H9 (cell line): ENCODE results near the gene ISG20. TPM values are rescaled to one million over a fixed set of nuclear protein-coding genes. Genes with fewer than 3 reads are reported as not detected.

Experiments
- DNase-seq: peaks from one replicate; pipeline ENCODE4 v3.0.0-alpha.2; 2017
- H2AFZ ChIP-seq: one replicate; pipeline ENCODE4 v1.6.1; 2013; ENCODE audit warnings: mild to moderate bottlenecking, low read length, control low read depth, moderate library complexity
- H2AK5ac ChIP-seq: 2 replicates; pipeline ENCODE4 v1.6.1; 2013; ENCODE audit warnings: low read length, control low read depth, mixed read lengths; ENCODE audit not compliant: insufficient read length
- H2BK120ac ChIP-seq: one replicate; pipeline ENCODE4 v1.6.1; 2013; ENCODE audit warnings: low read depth, mild to moderate bottlenecking, low read length, control low read depth, inconsistent platforms; ENCODE audit not compliant: poor library complexity, severe bottlenecking
- H2BK12ac ChIP-seq: 2 replicates; pipeline ENCODE4 v1.6.1; 2013; ENCODE audit warnings: low read length, control low read depth, mixed read lengths, low read depth; ENCODE audit not compliant: insufficient read length
- H2BK15ac ChIP-seq: 2 replicates; pipeline ENCODE4 v1.6.1; 2013; ENCODE audit warnings: low read depth, low read length, control low read depth
- H2BK20ac ChIP-seq: one replicate; pipeline ENCODE4 v1.6.1; 2013; ENCODE audit warnings: low read depth, mild to moderate bottlenecking, low read length, control low read depth, inconsistent platforms; ENCODE audit not compliant: poor library complexity, severe bottlenecking
- H2BK5ac ChIP-seq: 2 replicates; pipeline ENCODE4 v1.6.1; 2013; ENCODE audit warnings: low read length, control low read depth, mixed read lengths; ENCODE audit not compliant: insufficient read length
- H3K14ac ChIP-seq: 2 replicates; pipeline ENCODE4 v1.6.1; 2013; ENCODE audit warnings: low read length, control low read depth; ENCODE audit not compliant: insufficient read depth
- H3K18ac ChIP-seq: 2 replicates; pipeline ENCODE4 v1.6.1; 2013; ENCODE audit warnings: low read depth, mild to moderate bottlenecking, mixed read lengths, low read length, control low read depth; ENCODE audit not compliant: insufficient read length
- H3K23ac ChIP-seq: 2 replicates; pipeline ENCODE4 v1.6.1; 2013; ENCODE audit warnings: low read length, control low read depth, mixed read lengths, low read depth; ENCODE audit not compliant: insufficient read length
- H3K23me2 ChIP-seq: 2 replicates; pipeline ENCODE4 v1.6.1; 2013; ENCODE audit warnings: low read depth, mild to moderate bottlenecking, mixed read lengths, low read length, control low read depth; ENCODE audit not compliant: insufficient read length, poor library complexity, severe bottlenecking
- H3K27ac ChIP-seq: 2 replicates; pipeline ENCODE4 v1.5.1; 2013; ENCODE audit warnings: low read length, control low read depth, mixed read lengths, low read depth; ENCODE audit not compliant: insufficient read length
- H3K27me3 ChIP-seq: 2 replicates; pipeline ENCODE4 v1.6.1; 2013; ENCODE audit warnings: low read length, control low read depth, inconsistent platforms; ENCODE audit not compliant: insufficient read depth
- H3K4ac ChIP-seq: 2 replicates; pipeline ENCODE4 v1.6.1; 2013; ENCODE audit warnings: low read depth, mild to moderate bottlenecking, control low read depth, inconsistent platforms, low read length, moderate library complexity
- H3K4me1 ChIP-seq: 2 replicates; pipeline ENCODE4 v1.6.1; 2013; ENCODE audit warnings: low read length, control low read depth, inconsistent platforms; ENCODE audit not compliant: insufficient read depth
- H3K4me2 ChIP-seq: 2 replicates; pipeline ENCODE4 v1.6.1; 2013; ENCODE audit warnings: low read length, control low read depth, mixed read lengths; ENCODE audit not compliant: insufficient read length, insufficient read depth
- H3K56ac ChIP-seq: 2 replicates; pipeline ENCODE4 v1.6.1; 2013; ENCODE audit warnings: low read depth, mild to moderate bottlenecking, mixed read lengths, low read length, control low read depth; ENCODE audit not compliant: insufficient read length
- H3K79me1 ChIP-seq: 2 replicates; pipeline ENCODE4 v1.6.1; 2013; ENCODE audit warnings: low read depth, mild to moderate bottlenecking, moderate library complexity, low read length, control low read depth, inconsistent platforms; ENCODE audit not compliant: insufficient read depth, poor library complexity, severe bottlenecking
- H3K79me2 ChIP-seq: 2 replicates; pipeline ENCODE4 v1.6.1; 2013; ENCODE audit warnings: low read length, control low read depth, inconsistent platforms; ENCODE audit not compliant: insufficient read depth
- H3K9ac ChIP-seq: 2 replicates; pipeline ENCODE4 v1.6.1; 2013; ENCODE audit warnings: low read length, control low read depth, mixed read lengths; ENCODE audit not compliant: insufficient read length; ENCODE audit errors: extremely low read depth
- H3K9me3 ChIP-seq: one replicate; pipeline ENCODE4 v1.6.1; 2013; ENCODE audit warnings: low read depth, low read length, inconsistent platforms; ENCODE audit not compliant: control insufficient read depth
- H3T11ph ChIP-seq: one replicate; pipeline ENCODE4 v1.6.1; 2013; ENCODE audit warnings: mild to moderate bottlenecking, low read length, control low read depth, inconsistent platforms
- H4K20me1 ChIP-seq: one replicate; pipeline ENCODE4 v1.6.1; 2013; ENCODE audit not compliant: control insufficient read depth, insufficient read length, insufficient read depth
- H4K5ac ChIP-seq: 2 replicates; pipeline ENCODE4 v1.6.1; 2013; ENCODE audit warnings: low read depth, mild to moderate bottlenecking, mixed read lengths, low read length, control low read depth; ENCODE audit not compliant: insufficient read length
- H4K8ac ChIP-seq: replicated peaks from 2 replicates; pipeline ENCODE4 v1.6.1; 2013; ENCODE audit warnings: low read length, control low read depth, mixed read lengths, low read depth; ENCODE audit not compliant: insufficient read length
- H4K91ac ChIP-seq: 2 replicates; pipeline ENCODE4 v1.6.1; 2013; ENCODE audit warnings: low read depth, mild to moderate bottlenecking, moderate library complexity, mixed read lengths, low read length, control low read depth; ENCODE audit not compliant: insufficient read length
- H3K27ac Mint-ChIP-seq, 3 experiments: 2 replicates in 2 of 3; 3 replicates in 1 of 3; pipeline ENCODE4 v1.8.0; 2020 to 2021; ENCODE audit warnings: mixed read lengths in 3 of 3, mild to moderate bottlenecking in 1 of 3, moderate library complexity in 1 of 3
- H3K27me3 Mint-ChIP-seq: 2 replicates; pipeline ENCODE4 v1.8.0; 2021; ENCODE audit warnings: low read depth, mild to moderate bottlenecking, moderate library complexity, mixed read lengths
- H3K36me3 Mint-ChIP-seq, 3 experiments: 2 replicates in 2 of 3; 3 replicates in 1 of 3; pipeline ENCODE4 v1.8.0; 2020 to 2021; ENCODE audit warnings: low read depth in 3 of 3, mixed read lengths in 3 of 3; ENCODE audit not compliant: insufficient read depth in 1 of 3
- H3K4me1 Mint-ChIP-seq, 2 experiments: 2 replicates each; pipeline ENCODE4 v1.8.0; 2020; ENCODE audit warnings: mixed read lengths in 2 of 2
- H3K4me3 Mint-ChIP-seq, 2 experiments: 2 replicates in 1 of 2; 3 replicates in 1 of 2; pipeline ENCODE4 v1.8.0; 2020 to 2021; ENCODE audit warnings: mild to moderate bottlenecking in 2 of 2, mixed read lengths in 2 of 2, moderate library complexity in 1 of 2
- H3K9me3 Mint-ChIP-seq, 2 experiments: 2 replicates in 1 of 2; 3 replicates in 1 of 2; pipeline ENCODE4 v1.8.0; 2020; ENCODE audit warnings: mild to moderate bottlenecking in 2 of 2, mixed read lengths in 2 of 2, moderate library complexity in 1 of 2
- CTCF ChIP-seq: fragments of 200-600 bp; sonication (generic); conservative IDR thresholded peaks from 3 replicates; pipeline ENCODE4 v1.8.0; 2021; ENCODE audit warnings: antibody characterized with exemption, mild to moderate bottlenecking
- WGBS: extraction: QIAGEN DNeasy Blood & Tissue Kit; methylation state at CpG from one replicate; pipeline ENCODE4 v1.1.7; 2013; ENCODE audit warnings: missing lambda C conversion rate, low lambda C conversion rate, mixed read lengths; ENCODE audit not compliant: insufficient read length; ENCODE audit errors: extremely low coverage; 5-methylcytosine and 5-hydroxymethylcytosine counted together
- total RNA-seq: library from RNA; stranded (reverse); gene quantifications from 2 replicates; pipeline ENCODE4 v1.2.1, GENCODE V29; 2021

The ISG20 gene
- total RNA-seq, 1 experiment from 2014 or later, result 7.4 TPM

GRCh38 chr15:88635318-88635717, 3.5 kb upstream of the ISG20 start:
- Histone ChIP-seq H3K27ac (no peak overlapping the region), H2BK120ac (no peak overlapping the region), H2BK20ac (no peak overlapping the region), H3K23ac (no peak overlapping the region), H3T11ph (no peak overlapping the region), H3K56ac (no peak overlapping the region), H3K79me1 (no peaks in the 10 kb centered on the region), H3K18ac (no peak overlapping the region), H4K5ac (no peak overlapping the region), H3K4me1 (peaks cover 10% of the 10 kb centered on the region; the same call in 1 of the 2 replicates), H3K9ac (no peak overlapping the region), H2AK5ac (no peak overlapping the region), H4K91ac (no peak overlapping the region), H3K23me2 (peaks cover 5% of the 10 kb centered on the region), H2AFZ (no peak overlapping the region), H4K20me1 (no peaks in the 10 kb centered on the region), H3K4ac (no peak overlapping the region), H3K14ac (no peak overlapping the region), H3K4me2 (no peak overlapping the region), H3K9me3 (no peaks in the 10 kb centered on the region), H2BK15ac (no peak overlapping the region), H2BK5ac (no peak overlapping the region), H4K8ac (no peak overlapping the region), H3K27me3 (no peaks in the 10 kb centered on the region), H2BK12ac (no peak overlapping the region), H3K79me2 (no peaks in the 10 kb centered on the region)
- Mint-ChIP-seq H3K4me1 (peaks cover 37 to 43% of the 10 kb centered on the region in 2 experiments), H3K4me3 (no peak overlapping the region), H3K27me3 (peaks cover 4% of the 10 kb centered on the region), H3K36me3 (peaks cover 22 to 50% (median 28%) of the 10 kb centered on the region in 3 experiments), H3K9me3 (no peaks in the 10 kb centered on the region), H3K27ac (no peak overlapping the region)
- DNase-seq, result no peak
- TF ChIP-seq CTCF, result no peak
- WGBS, result no CpG with 5 or more reads among the region's 6 CpGs
